Stimulated activated CD4-positive, alpha-beta T cell treated with anti-CD3 and anti-CD28 coated beads, Interleukin-4, amount 100 ng/mL, for 4 hours (primary cell): ENCODE results near the gene RSL24D1.
A peak's percentile ranks its signal among the peaks of the same experiment; 100 is the strongest.
"Not testable (repeated sequence)": the region's sequence is repeated elsewhere in the genome, so short reads cannot be mapped to it uniquely, and the experiment has no call there.

ENCODE experiments used
- DNase-seq, 2 experiments: peaks; one replicate each; pipeline ENCODE4 v3.0.0-alpha.2; 2020

Gene RSL24D1

DNA sequence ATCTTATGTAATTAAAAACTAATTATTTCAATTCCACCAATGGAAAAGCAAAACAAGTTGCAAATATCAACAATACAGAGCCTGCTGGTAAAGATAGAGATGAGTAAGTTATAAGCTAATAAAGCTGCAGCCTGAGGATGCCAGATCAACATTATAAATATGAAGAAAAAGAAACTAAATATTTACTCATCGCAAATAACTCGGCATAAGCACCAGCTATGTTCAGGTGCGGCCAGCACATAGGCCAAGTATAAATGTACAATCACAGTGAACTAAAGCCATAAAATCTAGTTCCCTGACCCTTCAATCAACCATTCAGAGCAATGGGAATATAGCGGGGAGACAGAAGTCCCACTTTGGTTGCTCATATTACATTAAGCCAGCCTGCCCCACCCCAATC lies 7.7 kb upstream of the RSL24D1 start:
- DNase-seq: no peak

DNA sequence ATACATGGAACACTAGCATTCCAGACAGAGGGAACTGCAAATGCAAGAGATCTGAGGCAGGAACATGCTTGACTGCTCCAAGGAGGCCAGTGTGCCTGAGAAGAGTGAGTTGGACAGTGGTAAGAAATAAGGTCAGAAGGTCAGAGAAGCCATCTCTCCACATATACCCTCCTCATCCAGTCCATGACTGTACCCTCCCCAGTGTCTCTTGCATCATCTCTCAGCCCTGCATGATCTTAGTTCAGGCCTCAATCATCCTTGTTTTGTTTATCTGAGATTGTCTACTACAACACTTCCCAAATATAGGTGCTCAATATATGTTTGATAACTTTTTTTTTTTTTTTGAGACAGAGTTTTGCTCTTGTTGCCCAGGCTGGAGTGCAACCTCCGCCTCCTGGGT lies 5.5 kb upstream of the RSL24D1 start:
- no peak for DNase-seq

DNA sequence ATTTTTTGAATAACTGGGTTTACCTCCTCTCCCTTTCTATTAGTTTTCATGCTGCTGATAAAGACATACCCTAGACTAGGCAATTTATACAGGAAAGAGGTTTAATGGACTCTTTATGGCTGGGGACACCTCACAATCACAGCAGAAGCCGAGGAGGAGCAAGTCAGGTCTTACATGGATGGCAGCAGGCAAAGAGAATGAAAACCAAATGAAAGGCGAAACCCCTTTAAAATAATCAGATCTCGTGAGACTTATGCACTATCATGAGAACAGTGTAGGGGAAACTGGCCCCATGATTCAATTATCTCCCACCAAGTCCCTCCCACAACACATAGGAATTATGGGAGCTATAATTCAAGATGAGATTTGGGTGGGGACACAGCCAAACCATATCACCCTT lies 2.0 kb upstream of the RSL24D1 start:
- DNase-seq: no peak

DNA sequence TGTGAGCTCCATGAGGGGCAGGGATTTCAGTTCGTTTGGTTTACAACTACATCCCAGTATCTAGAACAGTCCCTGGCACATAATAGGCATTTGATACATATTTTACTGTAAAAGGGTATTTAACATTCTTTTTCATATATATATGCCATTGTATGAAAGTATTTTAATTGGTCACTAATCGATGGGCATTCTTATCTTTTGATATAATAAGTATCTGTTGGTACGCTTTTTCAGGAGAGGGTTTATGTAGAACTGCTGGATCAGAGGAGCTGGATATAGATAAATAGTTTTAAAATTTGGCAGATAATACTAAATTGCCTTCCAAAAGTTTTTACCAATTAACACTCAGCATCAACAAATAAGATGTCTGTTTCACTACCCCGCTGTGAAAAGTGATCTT lies 978 bp upstream of the RSL24D1 start:
- no peak for DNase-seq

DNA sequence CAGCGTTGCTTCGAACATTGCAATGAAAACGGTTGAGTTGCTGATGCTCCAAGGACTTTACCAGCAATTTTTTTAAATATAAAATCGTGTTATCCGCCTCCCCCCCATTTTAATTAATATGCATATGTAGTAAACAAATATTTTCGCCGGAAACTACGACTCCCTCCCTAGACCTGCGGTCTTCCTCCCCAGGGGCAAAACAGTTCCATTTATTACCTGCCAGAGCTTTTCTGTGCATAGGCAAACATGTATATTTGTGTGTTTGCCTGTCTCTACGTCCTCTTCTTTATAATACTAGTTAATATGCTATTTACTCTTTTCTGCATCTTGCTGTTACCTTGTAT lies 593 bp upstream of the RSL24D1 start:
- no peak for DNase-seq

DNA sequence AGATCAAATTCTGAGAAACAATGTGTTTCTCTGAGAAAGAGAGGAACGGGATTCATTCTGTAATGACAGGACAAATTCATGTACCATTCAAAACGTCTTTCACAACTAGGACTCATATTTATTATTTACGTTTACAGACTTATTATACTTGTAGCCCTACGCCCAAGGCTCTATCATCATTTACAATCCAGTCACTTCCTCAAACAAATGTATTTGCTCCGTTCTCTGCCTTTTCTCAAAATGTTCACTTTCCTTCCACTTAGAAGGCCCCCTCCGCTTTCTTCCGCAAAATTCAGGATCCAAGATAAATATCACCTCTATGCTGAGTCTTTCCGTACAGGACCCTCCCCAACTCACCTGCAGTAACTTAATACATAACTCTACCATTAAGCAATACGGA lies 745 bp downstream of the RSL24D1 start:
- DNase-seq: no peak

DNA sequence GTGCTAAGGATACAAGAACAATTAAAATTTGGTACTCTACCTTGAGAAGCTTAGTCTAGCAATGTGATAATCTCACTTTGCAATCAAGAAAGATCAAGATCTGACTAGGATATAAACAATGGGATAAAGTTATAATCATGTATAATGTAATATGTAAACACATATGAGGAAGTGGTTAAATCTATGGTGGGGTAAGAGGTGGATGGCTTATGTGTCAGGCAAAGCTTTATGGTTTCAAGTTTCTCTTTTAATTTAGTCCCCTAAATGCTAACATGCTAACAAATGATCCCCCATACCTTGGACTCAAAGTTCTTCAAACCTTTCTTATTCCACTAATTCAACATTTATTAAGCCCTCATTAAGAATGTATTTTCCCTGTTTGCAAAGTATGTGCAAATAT lies 2.5 kb downstream of the RSL24D1 start:
- DNase-seq: no peak

DNA sequence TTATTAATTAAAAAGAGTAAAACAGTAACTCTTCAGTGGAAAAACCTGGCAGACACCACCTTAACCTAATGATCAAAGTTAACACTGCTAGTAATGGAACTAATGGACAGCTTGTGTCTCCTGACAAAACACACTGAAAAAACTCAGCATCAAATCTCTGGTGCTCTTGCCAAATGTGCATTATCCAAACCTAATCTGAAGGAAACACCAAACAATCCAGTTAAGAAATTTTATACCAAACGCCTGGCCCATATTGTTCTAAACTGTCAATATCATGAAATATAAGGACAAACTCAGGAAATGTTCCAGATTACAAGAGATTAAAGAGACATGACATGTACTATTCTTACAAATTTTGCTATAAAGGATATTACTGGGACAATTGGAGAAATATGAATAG lies 10.4 kb downstream of the RSL24D1 start:
- no peak for DNase-seq

DNA sequence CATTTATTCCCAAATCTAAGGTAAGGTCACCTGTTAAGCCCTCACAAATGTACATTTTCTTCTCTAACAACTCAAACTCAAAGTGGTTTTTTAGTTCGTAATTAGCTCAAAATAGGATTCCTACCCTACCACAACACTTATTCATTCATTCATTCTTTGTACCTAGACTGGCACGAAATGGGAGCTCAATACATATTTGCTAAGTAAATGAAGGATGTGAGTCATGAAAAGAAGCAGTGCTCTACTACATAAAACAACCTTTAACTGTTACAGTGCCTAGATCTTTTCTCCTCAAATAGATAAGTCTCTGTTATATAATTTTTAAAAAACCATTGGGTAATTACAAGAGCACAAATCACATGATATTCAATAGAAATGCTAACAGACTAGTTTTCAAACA lies 13.1 kb downstream of the RSL24D1 start:
- no peak for DNase-seq

DNA sequence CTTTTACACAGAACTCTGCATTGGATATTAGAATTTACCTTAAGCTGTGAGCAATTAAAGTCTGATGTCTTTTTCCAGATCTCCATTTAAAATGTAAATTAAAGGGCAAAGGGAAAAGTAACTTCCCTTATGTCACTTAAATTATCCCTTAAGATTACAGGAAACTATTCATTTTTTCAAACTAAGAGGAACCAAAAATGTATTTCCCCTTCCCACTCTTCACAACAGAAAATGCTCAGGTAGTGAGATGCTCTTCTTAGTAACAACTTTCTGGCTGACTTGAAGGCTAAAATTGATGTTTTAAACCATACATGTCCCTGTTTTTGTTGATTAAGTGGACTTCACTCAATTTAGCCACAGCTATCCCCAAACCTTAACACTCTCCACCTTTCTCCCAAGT lies 17.6 kb downstream of the RSL24D1 start:
- DNase-seq: no peak

DNA sequence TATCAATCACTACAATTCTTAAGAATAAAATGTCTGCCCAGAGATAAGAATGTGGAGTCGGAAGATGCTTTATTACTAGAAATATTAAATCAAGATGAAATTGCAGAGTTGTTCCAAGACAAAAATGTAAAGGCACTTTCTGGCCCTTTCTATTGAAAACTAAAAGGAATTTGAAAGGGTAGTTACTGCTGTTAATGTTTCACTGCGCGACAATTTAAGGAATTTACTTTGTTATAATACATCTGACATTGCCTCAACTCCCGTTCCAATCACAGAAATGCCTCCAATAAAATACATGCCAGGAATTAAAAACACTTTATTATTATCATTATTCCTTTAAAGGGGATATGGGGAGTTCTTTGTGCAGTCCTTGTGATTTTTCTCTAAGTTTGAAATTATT lies 26.4 kb downstream of the RSL24D1 start:
- no peak for DNase-seq

DNA sequence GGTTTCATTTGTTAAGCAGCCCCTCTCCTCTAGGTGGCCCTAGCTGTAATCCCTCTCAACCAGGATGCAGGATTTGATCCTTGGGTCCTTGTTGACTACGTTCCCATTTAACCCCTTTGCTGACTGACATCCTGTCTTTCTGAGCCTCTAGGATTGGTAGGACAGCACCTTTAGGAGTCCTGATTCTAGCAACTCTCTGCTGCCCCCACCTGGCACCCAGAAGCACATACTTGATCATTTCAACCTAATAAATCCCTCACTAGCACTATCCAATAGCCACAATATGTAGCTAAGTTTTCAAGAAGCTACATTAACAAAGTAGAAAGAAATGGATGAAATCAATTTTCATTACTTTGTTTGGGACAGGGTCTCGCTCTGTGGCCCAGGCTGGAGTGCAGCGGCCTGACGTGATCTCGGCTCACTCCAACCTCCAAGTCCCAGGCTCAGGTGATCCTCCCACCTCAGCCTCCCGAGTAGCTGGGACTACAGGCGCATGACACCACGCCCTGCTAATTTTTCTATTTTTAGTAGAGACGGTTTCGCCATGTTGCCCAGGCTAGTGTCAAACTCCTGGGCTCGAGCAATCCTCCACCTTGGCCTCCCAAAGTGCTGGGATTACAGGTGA lies 28.3 kb downstream of the RSL24D1 start:
- peak; percentile 28 to 46 for DNase-seq

DNA sequence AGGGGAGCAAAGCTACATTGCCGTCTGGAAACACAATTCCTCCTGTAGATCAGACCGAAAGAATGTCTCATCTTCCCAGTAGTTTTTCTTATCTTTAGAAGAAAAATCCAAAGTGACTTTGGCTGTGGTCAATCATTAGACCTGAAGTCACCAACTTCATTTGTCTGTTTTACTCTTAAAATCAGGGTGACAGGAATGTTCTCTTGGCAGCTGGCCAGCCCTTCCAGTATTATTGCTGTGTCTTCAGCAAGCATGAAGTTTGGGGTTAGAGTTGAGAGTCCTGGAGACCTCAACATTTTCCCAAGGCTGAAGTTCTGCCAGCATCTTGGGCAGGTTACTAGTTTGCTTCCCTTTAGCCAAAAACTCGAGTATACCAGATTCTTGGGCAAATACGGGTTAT lies 32.5 kb downstream of the RSL24D1 start:
- no peak for DNase-seq

DNA sequence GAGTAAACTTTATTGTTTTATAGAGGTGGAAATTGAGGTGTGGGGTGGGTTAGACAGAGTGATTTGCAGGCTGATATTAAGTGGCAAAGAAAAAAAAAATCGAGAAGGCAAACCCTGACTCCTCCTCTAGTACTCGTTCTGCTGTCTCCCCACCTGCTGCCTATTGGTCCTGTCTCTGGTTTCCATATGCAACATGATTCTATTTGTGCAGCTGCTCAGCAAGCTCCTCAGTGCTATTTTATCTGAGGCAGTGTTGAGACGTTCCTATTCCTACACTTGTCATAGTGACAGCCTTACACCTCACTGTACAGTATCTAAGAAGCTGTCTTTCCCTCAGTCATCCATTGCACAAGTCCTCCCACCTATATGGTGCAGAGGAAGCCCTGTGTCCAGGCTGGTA lies 45.1 kb downstream of the RSL24D1 start:
- no peak for DNase-seq

DNA sequence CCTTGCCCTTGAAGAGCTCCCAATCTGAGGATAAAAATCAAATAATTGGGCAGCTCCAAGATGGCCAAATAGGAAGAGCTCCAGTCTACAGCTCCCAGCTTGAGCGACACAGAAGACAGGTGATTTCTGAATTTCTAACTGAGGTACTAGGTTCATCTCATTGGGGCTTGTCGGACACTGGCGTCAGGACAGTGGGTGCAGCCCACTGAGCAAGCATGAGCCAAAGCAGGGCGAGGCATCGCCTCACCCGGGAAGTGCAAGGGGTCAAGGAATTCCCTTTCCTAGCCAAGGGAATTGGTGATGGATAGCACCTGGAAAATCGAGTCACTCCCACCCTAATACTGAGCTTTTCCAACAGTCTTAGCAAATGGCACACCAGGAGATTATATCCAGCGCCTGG lies 53.6 kb downstream of the RSL24D1 start:
- DNase-seq: not testable (repeated sequence)

DNA sequence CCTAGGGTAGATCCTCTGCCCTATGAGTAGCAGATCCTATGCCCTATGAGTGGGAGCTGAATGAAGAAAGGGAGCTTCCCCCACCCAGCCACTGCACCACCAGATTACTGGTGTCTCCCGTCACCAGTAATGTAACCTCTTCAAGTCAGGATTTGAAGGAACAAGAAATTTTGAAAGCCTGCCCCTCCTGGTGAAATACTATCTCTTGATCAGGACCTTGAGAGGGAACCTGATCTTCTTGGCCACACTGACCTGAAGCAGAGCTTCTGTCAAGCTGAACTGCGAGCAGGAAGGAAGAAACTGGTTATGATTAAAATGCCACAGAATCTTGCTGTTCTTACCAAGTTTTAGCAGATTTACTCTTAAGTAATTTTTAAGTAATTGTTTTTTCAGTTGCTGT lies 62.8 kb downstream of the RSL24D1 start:
- no peak for DNase-seq

DNA sequence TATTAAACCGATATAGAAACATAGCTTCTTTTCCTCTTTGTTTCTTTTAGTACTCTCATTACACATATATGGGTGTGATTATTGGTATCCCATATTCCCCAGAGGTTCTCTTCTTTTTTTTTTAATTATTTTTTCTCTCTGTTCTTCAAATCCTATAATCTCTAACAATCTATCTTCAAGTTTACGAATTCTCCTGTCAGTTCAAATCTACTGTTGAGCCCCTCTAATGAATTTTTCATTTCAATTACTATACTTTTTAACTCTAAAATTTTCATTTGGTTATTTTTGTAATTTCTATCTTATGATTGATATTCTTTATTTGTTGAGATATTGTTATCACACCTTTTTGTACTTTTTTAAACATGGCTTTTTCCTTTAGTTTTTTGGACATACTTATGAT lies 64.1 kb downstream of the RSL24D1 start:
- DNase-seq: no peak
